ENCODE data around the gene SLC39A5.
A peak's percentile ranks its signal among the peaks of the same experiment; 100 is the strongest.

SLC39A5 gene

GRCh38 chr12:56206452-56207166 is 23.2 kb upstream of the SLC39A5 start:
- no peak for TF ChIP-seq POLR2AphosphoS5 (IDR thresholded peaks at IDR 0.05; ENCODE audit: borderline replicate concordance, low read depth, low read length)
- no peak for TF ChIP-seq EZH2 (IDR thresholded peaks at IDR 0.05)
- TF ChIP-seq FOXP2 (optimal IDR thresholded peaks at IDR 0.05; ENCODE audit: control extremely low read depth, extremely low read length, insufficient read depth): no peak
- Histone ChIP-seq H3K9ac (ENCODE audit: insufficient read length) (no peak overlapping the region), H3K4me3 (no peak overlapping the region), H3K9me3 (ENCODE audit: low read depth, low read length) (no peaks in the 10 kb centered on the region), H3K36me3 (ENCODE audit: insufficient read depth, low read length) (peaks cover 45% of the 10 kb centered on the region), H3K27ac (no peak overlapping the region)
- DNase-seq (ENCODE audit: low read depth, low spot score): no peak

DNA sequence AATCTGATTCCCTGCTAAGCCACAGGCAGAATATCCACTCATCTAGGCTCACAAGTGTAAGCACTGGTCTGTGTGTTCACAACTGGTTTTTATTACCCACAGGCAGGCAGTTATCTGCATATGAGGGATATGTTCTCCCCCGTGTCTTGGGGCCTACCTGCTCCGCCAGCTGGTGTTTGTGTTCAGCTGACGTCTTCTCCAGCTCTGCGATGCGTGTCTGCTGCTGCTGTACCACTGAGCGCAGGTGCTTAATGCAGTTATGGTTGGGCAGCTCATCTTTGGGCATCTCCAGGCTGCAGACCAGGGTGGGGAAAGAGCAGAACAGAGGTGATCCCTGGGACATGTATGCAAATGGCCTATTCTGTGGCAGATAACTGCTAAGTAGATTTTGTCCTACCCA is 21.8 kb upstream of the SLC39A5 start:
- TF ChIP-seq POLR2AphosphoS5 (IDR thresholded peaks at IDR 0.05; ENCODE audit: borderline replicate concordance, low read depth, low read length) (no peak), EZH2 (IDR thresholded peaks at IDR 0.05) (no peak), FOXP2 (optimal IDR thresholded peaks at IDR 0.05; ENCODE audit: control extremely low read depth, extremely low read length, insufficient read depth) (no peak)
- peaks cover 58% of the 10 kb centered on the region for H3K36me3 ChIP-seq (ENCODE audit: insufficient read depth, low read length)
- H3K27ac ChIP-seq: no peak overlapping the region
- no peak overlapping the region for H3K9ac ChIP-seq (ENCODE audit: insufficient read length)
- H3K9me3 ChIP-seq (ENCODE audit: low read depth, low read length): no peaks in the 10 kb centered on the region
- H3K4me3 ChIP-seq: no peak overlapping the region
- no peak for DNase-seq (ENCODE audit: low read depth, low spot score)

- TF ChIP-seq FOXP2 (optimal IDR thresholded peaks at IDR 0.05; ENCODE audit: control extremely low read depth, extremely low read length, insufficient read depth) (no peak), EZH2 (IDR thresholded peaks at IDR 0.05) (no peak), POLR2AphosphoS5 (IDR thresholded peaks at IDR 0.05; ENCODE audit: borderline replicate concordance, low read depth, low read length) (no peak)
- no peaks in the 10 kb centered on the region for H3K9me3 ChIP-seq (ENCODE audit: low read depth, low read length)
- no peak overlapping the region for H3K9ac ChIP-seq (ENCODE audit: insufficient read length)
- H3K4me3 ChIP-seq: no peak overlapping the region
- H3K27ac ChIP-seq: no peak overlapping the region
- no peak for DNase-seq (ENCODE audit: low read depth, low spot score)
- peaks cover 54% of the 10 kb centered on the region for H3K36me3 ChIP-seq (ENCODE audit: insufficient read depth, low read length)
These were observed 17.5 kb upstream of the SLC39A5 start for GRCh38 chr12:56212361-56212760.

GRCh38 chr12:56213878-56214277 is 16.0 kb upstream of the SLC39A5 start:
- H3K36me3 ChIP-seq (ENCODE audit: insufficient read depth, low read length): peaks cover 45% of the 10 kb centered on the region

DNA sequence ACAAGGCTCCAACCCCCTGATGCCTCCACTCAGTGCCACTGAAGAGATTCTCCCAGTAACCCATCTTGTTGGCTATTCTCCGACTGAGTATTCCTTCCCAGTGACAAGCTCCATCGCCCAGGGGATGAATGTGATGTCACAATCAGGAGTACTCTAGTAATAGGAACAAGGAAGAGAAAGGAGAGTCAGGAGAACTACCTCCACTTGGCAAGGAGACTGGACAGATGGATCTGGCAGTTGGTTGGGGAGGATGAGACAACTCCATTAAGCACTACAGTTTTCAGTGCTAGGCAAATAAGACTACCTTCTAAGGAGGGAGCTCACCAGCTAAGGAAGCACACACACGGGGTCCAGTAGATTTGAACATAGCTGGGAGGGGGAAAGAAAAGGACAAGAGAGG is 13.4 kb upstream of the SLC39A5 start:
- H3K36me3 ChIP-seq (ENCODE audit: insufficient read depth, low read length): peaks cover 31% of the 10 kb centered on the region
- no peak overlapping the region for H3K4me3 ChIP-seq
- TF ChIP-seq POLR2AphosphoS5 (IDR thresholded peaks at IDR 0.05; ENCODE audit: borderline replicate concordance, low read depth, low read length) (no peak), FOXP2 (optimal IDR thresholded peaks at IDR 0.05; ENCODE audit: control extremely low read depth, extremely low read length, insufficient read depth) (no peak), EZH2 (IDR thresholded peaks at IDR 0.05) (no peak)
- no peak for DNase-seq (ENCODE audit: low read depth, low spot score)
- no peak overlapping the region for H3K9ac ChIP-seq (ENCODE audit: insufficient read length)
- no peaks in the 10 kb centered on the region for H3K9me3 ChIP-seq (ENCODE audit: low read depth, low read length)
- no peak overlapping the region for H3K27ac ChIP-seq

More at GRCh38 chr12:56213878-56214277, 16.0 kb upstream of the SLC39A5 start:
- H3K9me3 ChIP-seq (ENCODE audit: low read depth, low read length): no peaks in the 10 kb centered on the region
- DNase-seq (ENCODE audit: low read depth, low spot score): no peak
- no peak overlapping the region for H3K9ac ChIP-seq (ENCODE audit: insufficient read length)
- TF ChIP-seq POLR2AphosphoS5 (IDR thresholded peaks at IDR 0.05; ENCODE audit: borderline replicate concordance, low read depth, low read length) (no peak), EZH2 (IDR thresholded peaks at IDR 0.05) (no peak), FOXP2 (optimal IDR thresholded peaks at IDR 0.05; ENCODE audit: control extremely low read depth, extremely low read length, insufficient read depth) (no peak)
- no peak overlapping the region for H3K27ac ChIP-seq
- no peak overlapping the region for H3K4me3 ChIP-seq

- DNase-seq (ENCODE audit: low read depth, low spot score): no peak
- H3K36me3 ChIP-seq (ENCODE audit: insufficient read depth, low read length): peaks cover 4% of the 10 kb centered on the region; the same call in 1 of the 2 replicates
- H3K9me3 ChIP-seq (ENCODE audit: low read depth, low read length): no peaks in the 10 kb centered on the region
- no peak overlapping the region for H3K4me3 ChIP-seq
- no peak overlapping the region for H3K27ac ChIP-seq
- TF ChIP-seq POLR2AphosphoS5 (IDR thresholded peaks at IDR 0.05; ENCODE audit: borderline replicate concordance, low read depth, low read length): no peak
- TF ChIP-seq EZH2 (IDR thresholded peaks at IDR 0.05): no peak
- no peak for TF ChIP-seq FOXP2 (optimal IDR thresholded peaks at IDR 0.05; ENCODE audit: control extremely low read depth, extremely low read length, insufficient read depth)
- H3K9ac ChIP-seq (ENCODE audit: insufficient read length): no peak overlapping the region
These were observed 10.0 kb upstream of the SLC39A5 start for GRCh38 chr12:56219840-56220239.

DNA sequence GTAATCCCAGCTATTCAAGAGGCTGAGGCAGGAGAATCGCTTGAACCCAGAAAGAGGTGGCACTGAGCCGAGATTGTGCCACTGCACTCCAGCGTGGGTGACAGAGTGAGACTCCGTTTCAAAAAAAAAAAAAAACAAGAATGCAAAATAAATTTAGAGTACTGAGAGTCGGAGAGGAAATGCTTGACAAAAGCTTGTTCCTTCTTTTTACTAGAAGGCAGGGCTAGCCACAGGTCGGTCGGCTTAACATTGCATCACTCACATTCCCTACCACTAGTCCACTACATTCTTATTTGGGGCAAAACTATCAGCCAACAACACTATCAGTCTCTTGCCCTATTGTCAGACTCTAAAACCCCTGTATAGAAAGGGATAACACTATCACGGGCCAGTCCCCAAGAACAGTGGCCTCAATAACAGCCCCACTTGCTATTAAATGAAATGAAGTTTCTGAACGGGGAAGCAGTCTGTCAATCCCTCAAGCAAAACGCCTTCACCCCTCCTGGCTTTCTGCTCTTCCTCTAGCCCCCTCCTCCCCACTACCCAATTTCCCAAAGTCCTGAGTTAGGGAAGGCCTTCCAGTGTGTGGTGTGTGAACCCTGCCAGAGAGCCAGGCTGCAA is 9.1 kb upstream of the SLC39A5 start:
- Histone ChIP-seq H3K9me3 (ENCODE audit: low read depth, low read length) (no peaks in the 10 kb centered on the region), H3K9ac (ENCODE audit: insufficient read length) (peak overlapping the region; percentile 89), H3K4me3 (peak overlapping the region; percentile 98), H3K36me3 (ENCODE audit: insufficient read depth, low read length) (no peaks in the 10 kb centered on the region; the same call in 1 of the 2 replicates), H3K27ac (peak overlapping the region; percentile 88; the same call in 1 of the 2 replicates)
- TF ChIP-seq EZH2 (IDR thresholded peaks at IDR 0.05) (no peak), FOXP2 (optimal IDR thresholded peaks at IDR 0.05; ENCODE audit: control extremely low read depth, extremely low read length, insufficient read depth) (no peak), POLR2AphosphoS5 (IDR thresholded peaks at IDR 0.05; ENCODE audit: borderline replicate concordance, low read depth, low read length) (no peak)
- no peak for DNase-seq (ENCODE audit: low read depth, low spot score)

- Histone ChIP-seq H3K4me3 (peak overlapping the region; percentile 98), H3K27ac (peak overlapping the region; percentile 88), H3K36me3 (ENCODE audit: insufficient read depth, low read length) (no peaks in the 10 kb centered on the region; the same call in 1 of the 2 replicates), H3K9me3 (ENCODE audit: low read depth, low read length) (no peaks in the 10 kb centered on the region), H3K9ac (ENCODE audit: insufficient read length) (peak overlapping the region; percentile 89)
- TF ChIP-seq EZH2 (IDR thresholded peaks at IDR 0.05): no peak
- no peak for TF ChIP-seq FOXP2 (optimal IDR thresholded peaks at IDR 0.05; ENCODE audit: control extremely low read depth, extremely low read length, insufficient read depth)
- TF ChIP-seq POLR2AphosphoS5 (IDR thresholded peaks at IDR 0.05; ENCODE audit: borderline replicate concordance, low read depth, low read length): no peak
- DNase-seq (ENCODE audit: low read depth, low spot score): no peak
These were observed 8.6 kb upstream of the SLC39A5 start for GRCh38 chr12:56221232-56221756.
